ENCODE data around the gene NFAM1. TPM values are rescaled to one million over a fixed set of nuclear protein-coding genes. Genes with fewer than 3 reads are reported as not detected.

Gene NFAM1
- total RNA-seq, 1 donor from 2014 or later, result 0.19 TPM

GRCh38 chr22:42434748-42435425 lies 2.7 kb upstream of the NFAM1 start:
- Histone ChIP-seq H2AFZ (replicated peaks) (no peak overlapping the region), H3K27me3 (peaks cover 26% of the 10 kb centered on the region), H3K4me2 (no peak overlapping the region), H3K79me2 (ENCODE audit: low read depth) (no peaks in the 10 kb centered on the region), H3K36me3 (no peaks in the 10 kb centered on the region), H3K27ac (no peak overlapping the region), H3K9ac (no peak overlapping the region), H3K4me1 (peaks cover 45% of the 10 kb centered on the region), H3K4me3 (no peak overlapping the region), H3F3A (ENCODE audit: low read depth) (peaks cover 51% of the 10 kb centered on the region), H3K9me3 (ENCODE audit: low read depth) (no peaks in the 10 kb centered on the region), H4K20me1 (ENCODE audit: low read depth) (peaks cover 7% of the 10 kb centered on the region)
- no peak overlapping the region for H3K27ac Mint-ChIP-seq
- H3K9me3 Mint-ChIP-seq, result no peaks in the 10 kb centered on the region
- H3K36me3 Mint-ChIP-seq, result no peaks in the 10 kb centered on the region
- no peak for DNase-seq (ENCODE audit: low spot score)
- peaks cover 18% of the 10 kb centered on the region for H3K27me3 Mint-ChIP-seq (ENCODE audit: insufficient read depth, low read depth)
- no peak overlapping the region for H3K4me3 Mint-ChIP-seq
- H3K4me1 Mint-ChIP-seq, result peaks cover 48% of the 10 kb centered on the region
- no peak for TF ChIP-seq EZH2phosphoT487 (IDR thresholded peaks at IDR 0.05)
- TF ChIP-seq CTCF (IDR thresholded peaks at IDR 0.05), result no peak
- TF ChIP-seq EZH2 (IDR thresholded peaks at IDR 0.05), result no peak

GRCh38 chr22:42433754-42434682 lies 1.8 kb upstream of the NFAM1 start:
- no peak overlapping the region for H3K4me2 ChIP-seq
- no peaks in the 10 kb centered on the region for H3K79me2 ChIP-seq (ENCODE audit: low read depth)
- no peak overlapping the region for H3K9ac ChIP-seq
- no peaks in the 10 kb centered on the region for H3K36me3 ChIP-seq
- no peak for DNase-seq (ENCODE audit: low spot score)
- H3K27ac Mint-ChIP-seq, result no peak overlapping the region
- H3K27me3 Mint-ChIP-seq (ENCODE audit: insufficient read depth, low read depth), result peaks cover 15% of the 10 kb centered on the region
- peaks cover 42% of the 10 kb centered on the region for H3F3A ChIP-seq (ENCODE audit: low read depth)
- H3K4me1 ChIP-seq, result peaks cover 37% of the 10 kb centered on the region
- H3K27me3 ChIP-seq, result peaks cover 19% of the 10 kb centered on the region
- no peaks in the 10 kb centered on the region for H3K9me3 ChIP-seq (ENCODE audit: low read depth)
- TF ChIP-seq CTCF (IDR thresholded peaks at IDR 0.05) (no peak), EZH2phosphoT487 (IDR thresholded peaks at IDR 0.05) (no peak), EZH2 (IDR thresholded peaks at IDR 0.05) (no peak)
- no peaks in the 10 kb centered on the region for H3K9me3 Mint-ChIP-seq
- H3K4me3 Mint-ChIP-seq, result no peak overlapping the region
- H2AFZ ChIP-seq (replicated peaks), result no peak overlapping the region
- H3K4me3 ChIP-seq, result no peak overlapping the region
- no peaks in the 10 kb centered on the region for H3K36me3 Mint-ChIP-seq
- peaks cover 7% of the 10 kb centered on the region for H4K20me1 ChIP-seq (ENCODE audit: low read depth)
- peaks cover 43% of the 10 kb centered on the region for H3K4me1 Mint-ChIP-seq
- H3K27ac ChIP-seq, result no peak overlapping the region

- Histone ChIP-seq H3F3A (ENCODE audit: low read depth) (peaks cover 31% of the 10 kb centered on the region), H4K20me1 (ENCODE audit: low read depth) (peaks cover 7% of the 10 kb centered on the region), H3K4me1 (peaks cover 33% of the 10 kb centered on the region), H3K27ac (no peak overlapping the region), H3K27me3 (peaks cover 17% of the 10 kb centered on the region), H2AFZ (replicated peaks) (no peak overlapping the region), H3K79me2 (ENCODE audit: low read depth) (no peaks in the 10 kb centered on the region), H3K36me3 (no peaks in the 10 kb centered on the region), H3K4me3 (no peak overlapping the region), H3K9me3 (ENCODE audit: low read depth) (no peaks in the 10 kb centered on the region), H3K9ac (no peak overlapping the region), H3K4me2 (peak overlapping the region; percentile 64)
- Mint-ChIP-seq H3K4me3 (peak overlapping the region; percentile 53), H3K27ac (no peak overlapping the region), H3K36me3 (no peaks in the 10 kb centered on the region), H3K9me3 (no peaks in the 10 kb centered on the region), H3K4me1 (peaks cover 46% of the 10 kb centered on the region), H3K27me3 (ENCODE audit: insufficient read depth, low read depth) (peaks cover 14% of the 10 kb centered on the region)
- DNase-seq (ENCODE audit: low spot score), result peak; percentile 55
- TF ChIP-seq CTCF (IDR thresholded peaks at IDR 0.05) (no peak), EZH2 (IDR thresholded peaks at IDR 0.05) (no peak), EZH2phosphoT487 (IDR thresholded peaks at IDR 0.05) (no peak)
Observed at GRCh38 chr22:42432818-42433217, 615 bp upstream of the NFAM1 start.

Measured in neural progenitor cell (in vitro differentiated cells).